ENCODE measurements around the gene MBD2. TPM values are rescaled to one million over a fixed set of nuclear protein-coding genes. Genes with fewer than 3 reads are reported as not detected.

The MBD2 gene
- total and polyA plus RNA-seq, 3 donors from 2014 or later = 59.1 to 106 (median 66.9) TPM

DNA sequence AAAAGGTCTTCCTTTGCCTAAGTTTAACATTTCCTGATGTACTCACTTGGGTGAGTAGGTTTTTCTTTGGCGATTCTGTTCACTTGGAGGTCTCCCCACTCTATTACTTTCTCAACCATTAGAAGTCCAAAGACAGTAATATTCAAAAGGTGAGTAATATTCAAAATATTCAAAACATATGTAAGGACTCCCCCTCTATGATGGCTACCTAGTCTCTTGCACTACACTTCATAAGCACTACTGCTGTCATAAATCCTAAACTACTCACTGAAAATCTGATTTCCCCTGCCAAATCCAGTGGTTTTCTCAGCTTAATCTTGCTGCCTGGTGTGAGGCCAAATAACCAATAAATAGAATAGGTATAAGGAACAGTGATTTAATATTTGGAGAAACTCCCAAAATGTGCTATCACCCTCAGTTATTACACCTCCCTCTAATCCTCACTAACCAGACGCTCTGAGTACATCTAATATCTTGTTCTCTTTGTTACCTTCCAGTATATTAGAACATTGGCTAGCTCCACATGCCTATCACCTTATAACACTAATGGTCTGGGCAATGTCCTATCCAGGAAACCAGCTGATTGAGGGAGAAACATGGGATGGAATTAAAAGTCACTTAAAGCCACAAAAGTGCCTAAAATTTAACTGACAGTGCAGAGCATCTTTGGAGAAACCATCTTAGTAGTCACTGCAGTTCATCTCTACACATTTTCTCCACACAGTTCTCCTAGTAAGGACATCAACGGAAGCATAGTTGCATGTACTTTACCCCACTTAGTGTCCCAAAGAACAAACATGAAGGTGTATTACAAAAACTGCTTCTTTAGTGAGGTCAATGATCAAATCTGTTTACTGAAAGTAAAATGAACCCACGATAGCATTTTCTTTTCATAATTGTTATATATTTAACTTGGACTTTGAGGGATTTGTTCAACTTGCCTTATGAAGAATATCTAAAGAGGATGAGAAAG is 54.8 kb downstream of the MBD2 start:
- WGBS, 2 donors = 86 to 89% methylated on average over 4 of the region's 4 CpGs
- Histone ChIP-seq H3K9me3 (no peaks in the 10 kb centered on the region), H3K4me1 (no peaks in the 10 kb centered on the region), H3K27me3 (no peaks in the 10 kb centered on the region), H3K27ac (no peak overlapping the region), H3K36me3 (ENCODE audit: low read depth, missing control alignments) (no peaks in the 10 kb centered on the region), H3K4me3 (no peak overlapping the region)
- TF ChIP-seq, protein P1, sequence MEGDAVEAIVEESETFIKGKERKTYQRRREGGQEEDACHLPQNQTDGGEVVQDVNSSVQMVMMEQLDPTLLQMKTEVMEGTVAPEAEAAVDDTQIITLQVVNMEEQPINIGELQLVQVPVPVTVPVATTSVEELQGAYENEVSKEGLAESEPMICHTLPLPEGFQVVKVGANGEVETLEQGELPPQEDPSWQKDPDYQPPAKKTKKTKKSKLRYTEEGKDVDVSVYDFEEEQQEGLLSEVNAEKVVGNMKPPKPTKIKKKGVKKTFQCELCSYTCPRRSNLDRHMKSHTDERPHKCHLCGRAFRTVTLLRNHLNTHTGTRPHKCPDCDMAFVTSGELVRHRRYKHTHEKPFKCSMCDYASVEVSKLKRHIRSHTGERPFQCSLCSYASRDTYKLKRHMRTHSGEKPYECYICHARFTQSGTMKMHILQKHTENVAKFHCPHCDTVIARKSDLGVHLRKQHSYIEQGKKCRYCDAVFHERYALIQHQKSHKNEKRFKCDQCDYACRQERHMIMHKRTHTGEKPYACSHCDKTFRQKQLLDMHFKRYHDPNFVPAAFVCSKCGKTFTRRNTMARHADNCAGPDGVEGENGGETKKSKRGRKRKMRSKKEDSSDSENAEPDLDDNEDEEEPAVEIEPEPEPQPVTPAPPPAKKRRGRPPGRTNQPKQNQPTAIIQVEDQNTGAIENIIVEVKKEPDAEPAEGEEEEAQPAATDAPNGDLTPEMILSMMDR (IDR thresholded peaks at IDR 0.05) = no peak
- TF ChIP-seq POLR2A (IDR thresholded peaks at IDR 0.05) = no peak
- DNase-seq = no peak
- intact Hi-C loops (cut with DNase I; ENCODE audit: low total_unique reads) = no loop called here

DNA sequence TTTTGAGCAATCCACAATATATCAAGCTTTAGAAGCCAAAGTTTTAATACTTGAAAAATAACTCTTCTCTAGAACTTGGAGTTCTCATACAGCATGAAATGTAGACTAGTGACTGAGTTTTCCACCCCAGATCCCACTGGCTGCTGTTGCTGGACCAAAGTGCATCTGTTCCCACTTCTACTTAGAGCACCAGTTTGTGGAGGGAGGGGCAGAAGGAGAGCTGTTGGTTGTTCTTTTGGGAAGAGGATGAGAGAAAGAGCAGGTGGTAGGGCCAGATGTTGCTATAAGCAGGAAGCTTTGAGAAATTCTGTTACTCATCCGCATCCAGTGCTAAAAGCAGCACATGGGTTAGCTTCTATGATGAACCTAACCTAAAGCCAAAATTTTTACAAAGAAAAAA is 59.0 kb downstream of the MBD2 start:
- DNase-seq = no peak
- TF ChIP-seq, protein P1 (IDR thresholded peaks at IDR 0.05) = no peak
- no peak for TF ChIP-seq POLR2A (IDR thresholded peaks at IDR 0.05)
- 93 to 100% methylated on average over 1 of the region's 1 CpG for WGBS, 2 donors
- no peaks in the 10 kb centered on the region for H3K36me3 ChIP-seq (ENCODE audit: low read depth, missing control alignments)
- H3K4me1 ChIP-seq = no peaks in the 10 kb centered on the region
- H3K27ac ChIP-seq = no peak overlapping the region
- no peaks in the 10 kb centered on the region for H3K27me3 ChIP-seq
- no peaks in the 10 kb centered on the region for H3K9me3 ChIP-seq
- intact Hi-C loops (cut with DNase I; ENCODE audit: low total_unique reads) = no loop called here
- no peak overlapping the region for H3K4me3 ChIP-seq

DNA sequence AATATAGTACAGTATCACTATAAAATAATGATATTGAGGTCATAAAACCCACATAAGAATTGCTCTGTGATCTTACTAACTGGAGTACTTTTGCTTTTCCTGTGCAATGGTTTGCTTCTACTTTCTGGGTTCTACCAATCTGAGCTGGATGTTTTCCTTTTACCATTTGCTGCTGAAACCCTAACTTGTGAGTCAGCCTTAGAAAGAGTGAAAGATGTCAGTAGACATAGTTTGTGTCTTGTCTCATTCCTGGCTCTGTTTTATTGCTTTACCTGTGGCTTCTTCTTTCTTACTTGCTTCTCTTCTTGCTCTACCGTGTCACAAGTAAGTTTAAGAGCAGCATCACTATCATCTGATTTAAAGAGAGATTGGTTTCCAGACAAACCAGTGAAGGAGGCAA is 61.0 kb downstream of the MBD2 start:
- DNase-seq = no peak
- 88 to 91% methylated on average over 1 of the region's 1 CpG for WGBS, 2 donors
- H3K27ac ChIP-seq = no peak overlapping the region
- H3K4me1 ChIP-seq = no peaks in the 10 kb centered on the region
- no peaks in the 10 kb centered on the region for H3K27me3 ChIP-seq
- H3K4me3 ChIP-seq = no peak overlapping the region
- no peaks in the 10 kb centered on the region for H3K9me3 ChIP-seq
- no peaks in the 10 kb centered on the region for H3K36me3 ChIP-seq (ENCODE audit: low read depth, missing control alignments)
- TF ChIP-seq POLR2A (IDR thresholded peaks at IDR 0.05) = no peak
- TF ChIP-seq, protein P1 (IDR thresholded peaks at IDR 0.05) = no peak
- intact Hi-C loops (cut with DNase I; ENCODE audit: low total_unique reads) = no loop called here

DNA sequence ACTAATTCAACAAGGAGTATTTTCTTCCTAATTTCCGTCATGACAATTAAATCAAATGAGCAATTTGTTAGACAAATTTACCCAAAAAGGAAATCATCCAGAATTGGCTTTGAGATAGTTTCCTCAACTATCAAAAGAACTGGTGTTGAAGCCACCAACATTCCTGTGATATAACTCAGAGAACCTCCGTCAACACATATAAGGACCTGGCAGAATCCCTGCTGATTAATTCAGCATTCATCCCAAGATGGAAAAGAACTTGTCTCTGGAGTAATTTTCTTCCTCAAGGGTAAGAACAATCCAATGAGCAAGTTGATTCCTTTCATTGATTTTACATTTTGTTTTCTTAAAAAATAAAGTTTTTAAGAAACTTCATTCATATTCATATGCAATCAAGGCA is 62.0 kb downstream of the MBD2 start:
- intact Hi-C loops (cut with DNase I; ENCODE audit: low total_unique reads) = no loop called here
- no peak for DNase-seq
- no peaks in the 10 kb centered on the region for H3K27me3 ChIP-seq
- no peak for TF ChIP-seq POLR2A (IDR thresholded peaks at IDR 0.05)
- TF ChIP-seq, protein P1 (IDR thresholded peaks at IDR 0.05) = no peak
- H3K36me3 ChIP-seq (ENCODE audit: low read depth, missing control alignments) = no peaks in the 10 kb centered on the region
- H3K27ac ChIP-seq = no peak overlapping the region
- H3K4me3 ChIP-seq = no peak overlapping the region
- no peaks in the 10 kb centered on the region for H3K4me1 ChIP-seq
- 73 to 76% methylated on average over 2 of the region's 2 CpGs for WGBS, 2 donors
- no peaks in the 10 kb centered on the region for H3K9me3 ChIP-seq

DNA sequence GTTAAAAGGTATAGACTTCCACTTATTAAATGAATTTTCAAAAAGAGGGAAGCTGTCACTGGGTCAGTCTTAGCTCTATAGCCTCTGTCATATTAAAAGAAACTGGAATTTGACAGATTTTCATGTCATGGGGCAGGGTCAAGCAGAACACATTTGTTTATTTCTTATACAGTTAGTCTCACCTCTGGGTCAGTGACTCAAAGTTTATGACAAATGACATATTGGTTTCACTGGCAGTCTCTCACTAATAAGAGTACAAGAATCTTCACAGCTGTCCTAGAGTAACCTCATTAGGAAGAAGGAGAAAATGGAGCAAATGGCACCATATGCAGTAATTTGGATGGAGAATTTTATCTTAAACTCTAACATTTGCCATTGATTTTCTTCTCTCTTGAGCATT is 63.2 kb downstream of the MBD2 start:
- no peak overlapping the region for H3K27ac ChIP-seq
- TF ChIP-seq POLR2A (IDR thresholded peaks at IDR 0.05) = no peak
- TF ChIP-seq, protein P1 (IDR thresholded peaks at IDR 0.05) = no peak
- no peaks in the 10 kb centered on the region for H3K36me3 ChIP-seq (ENCODE audit: low read depth, missing control alignments)
- H3K27me3 ChIP-seq = no peaks in the 10 kb centered on the region
- H3K4me1 ChIP-seq = no peaks in the 10 kb centered on the region
- no peaks in the 10 kb centered on the region for H3K9me3 ChIP-seq
- no peak for DNase-seq
- no peak overlapping the region for H3K4me3 ChIP-seq
- intact Hi-C loops (cut with DNase I; ENCODE audit: low total_unique reads) = no loop called here
